Kidney glomerular epithelial cell (primary cell): ENCODE measurements around the gene SH3BGR.

Source experiments
- DNase-seq: peaks from one replicate; lab custom pipeline; 2025; lab: John Stamatoyannopoulos, UW

SH3BGR gene

DNA sequence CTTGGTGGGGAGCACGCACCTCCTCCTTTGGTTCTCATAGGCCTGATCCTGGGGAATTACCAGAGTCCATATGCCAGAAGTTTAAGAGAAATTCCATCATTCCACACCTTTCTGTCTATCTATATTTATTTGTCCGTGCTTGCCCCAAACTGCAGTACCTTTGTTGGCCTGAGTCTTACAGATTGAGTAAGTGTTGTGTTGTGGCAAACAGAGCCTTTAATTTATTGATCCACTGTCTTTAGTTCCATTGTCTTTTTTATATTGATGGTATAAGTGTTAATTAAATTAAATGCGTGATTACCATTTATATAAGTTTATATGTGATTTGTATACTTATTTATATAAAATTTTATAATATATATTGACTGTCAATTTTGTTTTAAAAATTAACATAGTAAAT, 4.9 kb downstream of the SH3BGR start:
- no peak for DNase-seq

DNA sequence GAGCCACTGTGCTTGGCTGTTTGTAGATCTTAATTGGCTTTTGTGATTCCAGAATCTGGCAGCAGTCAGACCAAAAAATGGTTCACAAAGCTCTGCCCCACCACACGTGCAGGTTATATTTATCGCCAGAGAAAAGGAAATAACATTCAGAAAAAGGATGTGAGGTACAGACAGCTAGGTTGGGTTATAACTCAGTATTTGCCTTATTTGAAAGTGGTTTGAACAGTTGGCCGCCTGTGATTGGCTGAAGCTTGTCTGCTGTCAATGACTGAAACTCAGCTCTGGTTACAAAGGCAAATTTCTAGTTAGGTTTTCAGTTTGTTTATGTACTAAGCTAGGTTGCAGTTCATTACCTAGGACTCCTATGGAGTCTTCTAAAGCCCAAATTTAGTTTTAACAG, 9.6 kb downstream of the SH3BGR start:
- no peak for DNase-seq

DNA sequence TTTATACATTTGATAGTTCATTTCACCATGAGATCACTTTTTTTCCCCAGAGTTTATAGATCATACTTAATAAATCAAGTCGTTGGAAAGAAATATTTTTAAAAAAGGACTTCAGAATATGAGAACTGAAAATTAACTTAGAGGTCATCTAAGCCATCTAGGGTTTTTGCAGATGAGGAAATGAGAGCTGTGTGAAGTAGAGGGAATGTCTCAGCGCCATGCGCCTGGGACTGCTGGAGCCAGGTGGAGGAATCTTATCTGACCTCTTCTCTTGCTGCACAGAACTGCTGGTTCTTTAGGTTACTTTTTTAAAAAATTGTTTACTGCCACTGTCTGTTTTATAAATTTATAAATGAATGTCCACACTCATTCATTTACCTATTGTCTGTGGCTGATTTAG, 11.5 kb downstream of the SH3BGR start:
- DNase-seq, result no peak

DNA sequence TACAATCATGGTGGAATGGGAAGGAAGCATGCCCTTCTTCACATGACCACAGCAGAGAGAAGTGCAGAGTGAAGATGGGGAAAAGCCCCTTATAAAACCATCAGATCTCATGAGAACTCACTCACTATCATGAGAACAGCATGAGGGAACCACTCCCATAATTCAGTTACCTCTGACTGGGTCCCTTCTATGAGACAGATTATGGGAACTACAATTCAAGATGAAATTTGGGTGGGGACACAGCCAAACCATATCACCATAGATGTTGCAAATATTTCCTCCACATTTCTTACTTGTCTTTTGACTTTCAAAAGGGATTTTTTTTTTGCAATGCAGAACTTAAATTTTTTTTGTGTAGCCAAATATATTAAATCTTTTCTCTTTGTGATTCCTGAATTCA, 14.8 kb downstream of the SH3BGR start:
- DNase-seq, result no peak

DNA sequence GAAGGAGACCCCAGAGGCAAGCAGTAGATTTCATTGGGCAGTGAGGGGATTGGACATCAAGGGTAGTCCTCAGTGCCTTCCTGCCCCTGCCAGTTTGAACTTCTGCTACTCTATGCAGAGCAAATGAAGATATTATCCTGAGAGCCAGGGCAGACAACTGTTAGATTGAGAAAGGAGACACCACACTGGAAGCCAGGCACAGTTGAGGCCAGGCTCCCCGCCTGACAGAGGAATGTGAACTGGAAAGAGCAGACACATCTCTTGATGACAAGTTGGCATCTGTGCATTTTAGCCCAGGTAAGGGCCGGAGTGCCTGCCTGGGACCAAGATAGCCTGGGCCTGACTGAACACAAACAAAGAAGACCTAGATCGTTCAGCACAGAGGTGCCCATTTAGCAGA, 16.0 kb downstream of the SH3BGR start:
- no peak for DNase-seq

DNA sequence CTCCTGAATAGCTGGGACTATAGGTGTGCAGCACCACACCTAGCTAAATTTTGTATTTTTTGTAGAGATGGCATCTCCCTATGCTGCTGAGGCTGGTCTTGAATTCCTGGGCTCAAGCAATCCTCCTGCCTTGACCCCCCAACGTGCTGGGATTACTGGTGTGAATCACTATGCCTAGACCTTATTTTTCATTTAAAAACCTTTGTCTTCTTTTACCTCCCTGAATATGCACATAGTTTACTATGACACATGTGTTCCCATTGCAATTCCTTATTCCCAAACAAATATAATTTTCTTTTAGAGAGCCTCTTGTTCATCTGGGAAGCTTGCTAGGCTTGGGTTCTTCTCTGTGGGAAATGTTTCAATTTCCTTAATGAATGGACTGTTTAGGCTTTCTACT, 16.8 kb downstream of the SH3BGR start:
- DNase-seq, result no peak

DNA sequence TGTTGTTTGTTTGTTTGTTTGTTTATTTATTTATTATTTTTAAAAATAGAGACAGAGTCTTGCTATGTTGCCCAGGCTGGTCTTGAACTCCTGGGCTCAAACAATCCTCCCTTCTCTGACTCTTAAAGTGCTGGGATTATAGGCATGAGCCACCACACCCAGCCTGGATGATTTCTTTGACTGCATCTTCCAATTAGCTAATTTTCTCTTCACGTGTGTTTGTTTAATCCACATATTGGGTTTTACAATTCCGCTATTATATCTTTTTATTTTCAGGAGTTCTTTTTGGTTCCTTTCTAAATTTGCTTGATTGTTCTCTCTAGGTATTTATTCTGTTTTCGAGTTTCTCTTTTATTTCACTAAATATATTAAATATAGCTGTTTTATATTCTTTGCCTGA, 19.8 kb downstream of the SH3BGR start:
- DNase-seq, result no peak

DNA sequence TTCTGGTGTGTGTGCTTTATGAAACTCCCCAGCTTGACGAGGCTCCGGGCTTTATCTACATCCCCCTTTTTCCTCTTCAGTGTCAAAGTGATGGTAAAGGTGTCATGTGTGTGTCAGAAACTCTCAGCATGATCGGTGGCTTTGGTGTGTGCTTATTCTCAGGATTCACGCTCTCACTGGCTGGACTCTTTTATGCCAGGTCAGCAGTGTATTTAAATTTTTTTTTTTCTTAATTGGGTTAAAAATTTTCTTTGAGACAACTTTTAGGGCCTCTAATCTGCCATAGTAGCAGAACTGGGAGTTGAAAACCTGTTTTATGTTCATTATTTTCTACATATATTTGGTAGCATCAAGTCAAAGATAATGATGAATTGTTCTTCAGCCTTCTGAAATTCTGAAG, 21.0 kb downstream of the SH3BGR start:
- no peak for DNase-seq

DNA sequence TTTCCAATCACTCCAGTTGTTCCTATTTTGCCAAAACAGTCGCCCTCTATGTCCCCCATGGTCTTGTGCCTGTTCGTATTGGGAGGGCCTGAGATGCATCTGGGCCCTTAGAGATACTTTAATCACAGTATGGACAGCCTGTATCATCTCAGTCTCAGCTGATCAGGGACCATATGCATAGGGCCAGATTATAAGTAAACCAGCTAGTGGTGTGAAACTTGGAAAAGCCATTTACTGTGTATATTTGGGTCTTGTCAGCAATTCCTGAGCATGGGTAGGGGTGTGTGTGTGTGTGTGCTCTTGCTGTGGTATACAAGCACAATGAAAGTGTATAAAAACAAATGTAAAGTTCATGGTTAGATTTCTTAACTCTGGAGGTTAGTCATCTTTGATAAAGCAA, 22.8 kb downstream of the SH3BGR start:
- DNase-seq, result no peak

DNA sequence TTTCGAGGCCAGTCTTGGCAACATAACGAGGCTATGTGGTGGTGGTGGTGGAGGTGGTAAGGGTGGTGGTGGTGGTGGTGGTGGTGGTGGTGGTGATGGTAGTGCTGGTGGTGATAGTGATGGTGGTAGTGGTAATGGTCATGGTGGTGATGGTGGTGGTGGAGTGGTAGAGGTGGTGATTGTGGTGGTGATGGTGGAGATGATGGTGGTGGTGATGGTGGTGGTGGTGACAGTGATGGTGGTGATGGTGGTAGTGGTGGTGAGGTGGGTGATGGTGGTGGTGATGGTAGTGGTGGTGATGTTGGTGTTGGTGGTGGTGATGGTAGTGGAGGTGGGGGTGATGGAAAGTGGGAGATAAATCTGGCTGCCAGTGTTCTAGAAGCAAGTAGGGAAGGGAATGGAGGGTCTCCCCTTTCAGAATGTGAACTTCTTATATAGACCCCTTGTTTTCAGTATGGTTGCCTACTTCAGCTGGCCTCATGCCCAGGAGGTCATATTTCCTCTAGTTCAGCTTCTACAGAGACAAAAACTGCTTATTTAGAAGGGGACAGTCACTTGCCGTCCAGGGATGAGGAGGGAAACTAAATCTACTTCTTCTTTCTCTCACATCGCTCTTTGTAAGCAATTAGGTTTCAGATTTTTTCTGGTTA, 27.5 kb downstream of the SH3BGR start:
- no peak for DNase-seq

DNA sequence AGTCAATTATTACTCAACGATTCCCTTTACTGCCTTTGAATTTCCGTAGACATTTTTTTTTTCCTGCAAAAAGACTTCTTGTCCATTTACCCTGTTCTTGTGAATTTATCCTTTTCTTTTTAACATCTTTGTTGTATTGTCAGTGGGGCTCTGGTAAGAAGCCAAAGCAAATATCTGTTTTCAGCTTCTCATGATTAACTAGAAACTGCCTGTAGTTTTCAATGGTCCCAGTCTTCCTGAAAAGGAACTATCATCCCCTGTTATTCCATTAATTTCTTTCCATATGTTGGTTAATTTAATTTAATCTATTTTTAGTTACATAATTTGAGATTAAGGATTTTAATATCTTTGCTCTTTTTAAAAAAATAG, 28.0 kb downstream of the SH3BGR start:
- DNase-seq, result no peak

DNA sequence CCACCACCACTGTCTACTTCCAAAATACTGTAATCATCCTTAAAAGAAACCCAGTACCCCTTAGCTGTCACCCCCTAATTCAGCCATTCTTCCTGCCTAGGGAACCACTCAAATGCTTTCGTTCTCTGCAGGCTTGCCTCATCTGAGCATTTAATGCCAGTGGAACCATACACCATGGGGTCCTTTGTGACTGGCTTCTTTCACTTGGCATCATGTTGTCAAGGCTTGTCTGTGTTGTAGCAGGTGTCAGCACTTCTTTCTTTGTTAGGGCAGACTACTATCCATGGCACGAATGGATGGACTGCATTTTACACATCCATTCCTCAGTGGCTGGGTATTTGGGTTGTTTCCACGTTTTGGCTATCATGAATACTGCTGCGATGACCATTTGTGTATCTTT, 28.5 kb downstream of the SH3BGR start:
- DNase-seq, result no peak

DNA sequence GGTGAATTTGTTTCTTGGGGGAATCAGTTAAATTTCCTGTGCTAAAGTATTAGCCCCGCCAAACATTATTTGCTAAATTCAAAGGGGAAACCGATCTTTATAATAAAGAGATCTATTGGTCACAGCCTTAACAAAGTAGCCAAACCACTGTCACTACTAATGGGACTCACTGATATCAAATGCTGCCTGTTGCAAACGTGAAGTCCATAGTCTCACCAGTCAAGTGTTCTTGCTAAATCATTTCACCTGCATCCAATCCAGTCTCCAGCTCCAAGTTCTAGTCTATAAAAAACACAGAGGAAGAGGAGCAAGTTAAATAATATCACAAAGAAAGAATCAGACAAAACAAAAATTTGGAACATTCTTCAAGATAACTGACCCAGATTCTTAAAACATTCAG, 30.1 kb downstream of the SH3BGR start:
- no peak for DNase-seq

DNA sequence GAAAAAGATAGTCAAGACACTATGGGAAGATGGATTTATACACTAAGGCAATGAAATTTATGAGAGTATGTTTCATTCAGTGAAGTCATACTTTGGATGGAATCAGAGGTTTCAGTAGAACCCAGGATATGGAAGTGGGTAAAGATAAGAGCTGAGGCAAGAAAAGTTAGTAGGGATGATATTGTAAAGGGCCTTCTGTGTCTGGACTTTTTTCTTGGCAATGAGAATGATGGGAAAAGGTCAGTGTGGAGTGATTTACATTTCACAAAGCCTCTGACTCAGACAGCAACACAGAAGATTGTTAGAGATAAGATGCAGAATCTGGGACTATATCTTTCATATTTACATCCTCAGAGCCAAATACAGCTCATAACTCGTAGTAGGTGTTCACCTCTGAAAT, 32.1 kb downstream of the SH3BGR start:
- no peak for DNase-seq

DNA sequence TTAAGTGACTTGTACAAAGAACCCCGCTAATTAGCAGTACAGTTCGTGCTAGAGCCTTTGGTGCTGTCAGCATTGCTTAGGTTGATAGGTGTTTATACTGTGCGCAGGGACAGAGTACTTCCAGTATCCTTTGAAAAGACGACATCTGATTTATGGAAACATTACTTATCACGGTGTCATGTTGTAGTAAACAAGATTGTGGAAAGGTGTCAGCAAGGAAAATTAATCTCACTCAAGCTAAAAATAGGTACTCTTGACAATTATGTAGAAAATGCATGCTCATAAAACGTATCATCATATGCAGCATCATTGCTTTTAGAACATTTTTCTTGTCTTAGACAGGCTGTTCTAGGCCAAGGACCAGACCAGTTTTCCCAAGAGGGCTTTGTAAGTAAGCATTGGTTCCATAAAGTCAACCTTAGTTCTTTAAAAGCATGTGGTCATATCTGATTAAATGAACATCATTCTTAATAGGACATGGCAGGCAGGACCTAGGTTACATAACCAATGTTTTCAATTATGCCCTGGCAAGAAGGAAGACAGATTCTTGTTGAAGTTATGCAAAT, 33.0 kb downstream of the SH3BGR start:
- DNase-seq, result no peak

DNA sequence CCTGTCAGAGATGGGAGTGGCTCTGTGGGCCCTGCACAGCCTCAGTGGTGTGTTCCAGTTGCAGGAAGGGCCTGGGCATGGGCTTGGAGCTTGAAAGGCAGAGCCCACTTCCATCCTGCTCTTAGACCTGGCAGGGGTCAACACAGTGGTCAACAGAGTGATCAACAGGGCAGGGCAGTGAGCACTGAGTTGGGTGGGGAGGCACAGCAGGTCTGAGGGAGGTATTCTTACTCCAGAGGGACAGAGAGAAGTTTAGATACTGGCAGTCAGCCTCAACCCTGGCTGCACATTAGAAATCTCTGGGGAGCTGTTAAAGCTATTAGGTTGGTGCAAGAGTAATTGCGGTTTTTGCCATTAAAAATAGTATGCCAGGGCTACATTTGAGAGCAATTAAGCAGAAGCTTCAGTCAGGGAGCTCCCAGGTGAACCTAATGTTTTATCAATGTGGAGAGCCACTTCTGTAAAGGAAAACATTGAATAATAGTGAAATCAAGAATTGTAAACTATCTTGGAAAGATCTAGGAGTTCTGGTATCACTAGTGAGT, 37.7 kb downstream of the SH3BGR start:
- DNase-seq, result no peak

DNA sequence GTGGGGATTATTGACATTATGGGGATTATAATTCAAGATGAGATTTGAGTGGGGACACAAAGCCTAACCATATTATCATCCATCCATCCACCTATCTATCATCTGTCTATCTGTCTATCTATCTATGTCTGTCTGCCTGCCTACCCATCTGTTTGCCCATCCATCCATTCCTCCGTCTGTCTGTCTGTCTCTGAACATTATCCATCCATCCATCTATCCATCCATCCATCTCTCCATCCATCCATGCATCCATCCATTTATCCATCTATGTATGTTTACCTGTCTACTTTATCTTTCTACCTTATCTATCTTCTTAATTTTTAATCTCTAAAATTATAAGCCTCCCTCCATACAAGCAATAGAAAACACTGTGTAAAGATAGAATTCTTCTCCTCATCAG, 47.4 kb downstream of the SH3BGR start:
- no peak for DNase-seq

DNA sequence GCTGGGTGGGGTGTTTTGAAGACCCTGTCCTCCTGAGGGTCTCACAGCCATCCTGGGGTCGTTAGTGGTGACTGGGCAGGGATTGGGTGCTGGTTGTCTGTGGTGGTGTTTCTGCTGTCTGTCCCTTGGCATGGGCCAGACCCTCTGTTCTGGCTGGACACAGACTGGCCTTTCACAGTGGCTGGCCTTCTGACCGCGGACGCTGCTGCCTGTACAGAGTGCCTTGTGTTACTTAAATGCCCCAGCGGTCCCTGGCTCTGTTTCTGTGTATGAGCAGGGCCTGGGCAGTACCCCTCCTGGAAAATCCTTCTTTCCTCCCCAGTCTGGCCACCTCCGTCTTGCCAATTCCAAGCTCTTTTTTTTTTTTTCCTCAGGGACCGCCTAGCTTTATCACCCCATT, 50.9 kb downstream of the SH3BGR start:
- no peak for DNase-seq

DNA sequence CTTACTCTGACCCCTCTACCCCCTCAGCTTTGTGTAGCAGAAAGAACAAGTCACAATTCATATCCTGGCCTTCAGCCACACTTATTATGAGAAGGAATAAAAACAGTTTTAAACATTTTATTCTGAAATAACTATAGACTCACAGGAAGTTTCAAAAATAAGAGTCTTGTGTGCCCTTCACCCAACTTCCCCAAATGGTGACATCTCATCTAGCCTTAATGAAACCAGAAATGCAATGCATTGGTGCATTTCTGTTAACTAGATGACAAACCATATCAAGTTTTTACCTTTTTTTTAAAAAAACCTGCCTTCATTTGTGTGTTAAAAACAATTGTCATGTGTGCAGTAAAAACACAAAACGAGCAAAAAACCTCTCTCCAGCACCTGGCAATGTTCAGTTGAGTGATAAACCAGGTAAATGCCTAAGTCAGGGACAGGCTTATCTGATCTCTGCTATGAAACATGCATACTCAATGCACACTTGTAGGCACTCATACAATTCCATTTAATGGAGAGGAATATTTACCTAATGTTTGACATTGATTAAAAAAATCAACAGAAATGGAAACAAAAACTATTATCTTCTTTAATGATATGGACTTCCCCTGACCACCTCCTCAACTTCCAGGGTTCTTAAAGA, 51.5 kb downstream of the SH3BGR start:
- DNase-seq, result no peak

DNA sequence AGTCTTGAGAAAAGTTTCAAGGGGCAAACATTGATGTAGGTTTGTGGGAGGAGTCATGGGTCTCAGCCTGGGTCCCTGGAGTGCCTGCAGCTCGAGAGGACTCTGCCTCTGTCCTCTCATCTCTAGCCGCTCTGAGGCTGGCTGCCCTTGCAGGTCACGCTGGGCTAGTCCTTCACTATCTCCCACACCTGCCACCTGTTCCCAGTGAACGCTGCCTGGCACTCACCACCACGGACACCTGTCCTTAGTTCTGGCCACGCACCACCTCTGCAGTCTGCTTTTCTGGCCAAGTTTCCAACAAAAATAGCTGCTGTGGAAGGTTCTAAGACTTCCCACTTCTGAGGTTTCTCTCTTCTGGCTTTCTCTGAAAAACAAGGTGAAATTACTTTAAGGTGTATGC, 52.5 kb downstream of the SH3BGR start:
- no peak for DNase-seq

DNA sequence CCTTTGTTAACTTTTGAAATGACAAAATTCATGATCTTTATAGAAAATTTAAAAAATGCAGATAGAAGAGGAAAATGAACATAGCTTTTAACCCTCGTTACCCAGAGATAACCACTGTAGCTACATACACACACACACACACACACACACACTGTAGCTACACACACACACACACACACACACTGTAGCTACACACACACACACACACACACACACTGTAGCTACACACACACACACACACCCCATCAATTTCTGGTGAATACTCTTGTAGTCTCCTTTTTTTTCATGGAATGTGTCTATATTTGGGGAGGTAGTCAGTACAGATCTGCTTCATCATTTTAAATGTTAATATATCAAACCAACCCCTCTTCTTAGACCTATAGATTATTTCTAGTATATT, 58.5 kb downstream of the SH3BGR start:
- DNase-seq, result no peak

DNA sequence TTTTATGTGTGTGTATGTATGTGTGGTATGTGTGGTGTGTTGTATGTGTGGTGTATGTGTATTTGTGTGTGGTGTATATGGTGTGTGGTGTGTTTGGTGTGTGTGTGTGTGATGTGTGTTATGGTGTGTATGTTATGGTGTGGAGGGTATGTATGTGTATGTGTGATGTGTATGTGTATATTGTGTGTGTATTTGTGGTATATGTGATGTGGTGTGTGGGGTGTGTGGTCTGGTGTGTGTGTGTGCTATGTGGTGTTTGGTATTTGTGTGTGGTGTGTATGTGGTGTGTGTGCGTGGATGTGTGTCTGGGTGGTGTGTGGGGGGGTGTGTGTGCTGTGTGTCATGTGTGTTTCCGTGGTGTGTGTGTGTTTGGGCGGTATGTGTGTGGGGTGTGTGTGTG, 59.3 kb downstream of the SH3BGR start:
- DNase-seq, result no peak

DNA sequence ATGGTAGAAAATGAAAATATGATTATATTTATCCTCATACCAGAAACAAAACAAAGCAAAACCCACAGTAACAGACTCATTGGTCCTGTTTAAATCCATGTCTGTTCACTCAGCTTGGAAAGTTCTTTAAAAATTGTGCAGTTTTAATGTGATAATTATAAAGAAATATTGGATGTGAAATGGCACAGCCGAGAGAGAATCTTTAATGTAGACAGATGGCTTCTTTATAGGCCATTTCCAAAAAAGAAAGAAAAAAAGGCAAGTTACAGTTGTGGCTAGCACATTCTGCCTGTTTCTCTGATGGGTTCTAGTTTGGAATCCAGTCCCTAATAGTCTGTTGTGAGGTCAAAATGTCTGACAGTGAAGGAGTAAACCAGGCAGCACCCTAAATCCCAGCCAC, 62.0 kb downstream of the SH3BGR start:
- DNase-seq, result no peak
